A673 (cell line): ENCODE measurements around the gene ASMT.

ENCODE experiments used
- CTCF ChIP-seq: fragments of 300-800, 200-600 bp; sonication (generic); conservative IDR thresholded peaks from 2 replicates; pipeline ENCODE4 v1.5.1; 2017; ENCODE audit warnings: low read depth, mild to moderate bottlenecking, antibody characterized with exemption, low read length, moderate library complexity, mixed read lengths
- EZH2 ChIP-seq: fragments of 200-600 bp; sonication (generic); IDR thresholded peaks from 2 replicates; pipeline ENCODE4 v1.6.1; 2017; ENCODE audit warnings: borderline replicate concordance, low read depth, mild to moderate bottlenecking, mixed read lengths, antibody characterized with exemption, low read length; ENCODE audit not compliant: poor library complexity, severe bottlenecking

- no peak for TF ChIP-seq CTCF
- no peak for TF ChIP-seq EZH2
Observed at GRCh38 chrX:1601051-1601767, 13.7 kb upstream of the ASMT start.
